GM21381 (cell line): ENCODE data around the gene RPS18.
"Not testable (repeated sequence)": the region's sequence is repeated elsewhere in the genome, so short reads cannot be mapped to it uniquely, and the experiment has no call there.

Source experiments
- ATAC-seq: cut with Tn5 transposase; IDR thresholded peaks from one replicate; pipeline ENCODE4 v1.9.1; 2021; ENCODE audit warnings: mild to moderate bottlenecking, moderate library complexity; ENCODE audit not compliant: unreplicated experiment

The RPS18 gene

DNA sequence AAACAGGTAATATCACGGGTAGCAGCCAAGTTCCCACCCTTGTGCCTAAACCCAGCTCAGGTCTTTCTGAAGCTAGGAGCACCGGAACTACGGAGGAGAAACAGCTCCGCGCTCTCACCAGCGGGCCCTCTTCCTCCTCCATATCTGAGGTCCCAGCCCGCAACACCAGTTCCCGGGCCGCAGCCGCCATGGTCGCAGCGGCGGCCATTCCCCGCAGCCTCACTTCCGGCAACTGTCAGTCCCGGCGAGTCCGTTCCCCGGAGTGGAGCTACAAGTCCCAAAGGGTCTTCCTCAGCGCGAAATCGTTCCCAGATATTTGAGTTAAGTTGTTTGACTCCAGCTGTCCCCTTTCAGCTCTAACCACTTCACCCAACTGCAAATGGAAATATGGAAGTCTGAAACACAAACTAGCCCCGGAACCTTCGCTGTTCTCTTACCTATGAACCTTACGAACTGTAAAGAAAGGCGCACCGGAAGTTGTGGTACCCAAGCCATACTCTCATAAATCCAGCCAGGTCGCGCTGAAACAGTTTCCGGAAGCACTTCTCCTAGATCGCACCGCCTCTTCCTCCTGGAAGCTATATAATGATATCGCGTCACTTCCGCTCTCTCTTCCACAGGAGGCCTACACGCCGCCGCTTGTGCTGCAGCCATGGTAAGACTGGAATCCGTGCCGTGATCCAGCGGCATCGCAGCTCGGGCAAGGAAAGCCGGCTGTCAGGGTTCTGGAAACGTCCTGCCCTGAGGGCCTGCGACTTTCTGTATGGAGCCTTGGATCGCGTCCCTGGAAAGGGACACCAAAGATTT is at the start of gene RPS18, which contains the start of gene VPS52:
Gene RPS18 (plus strand): TSS at position 608 of the 807 bp plus-strand sequence. CDS start 45 bp downstream, at position 653.
Gene VPS52 (minus strand): TSS at position 409 of the 807 bp plus-strand sequence. CDS start 201 bp downstream, at position 208.
- peak; percentile 75 for ATAC-seq

DNA sequence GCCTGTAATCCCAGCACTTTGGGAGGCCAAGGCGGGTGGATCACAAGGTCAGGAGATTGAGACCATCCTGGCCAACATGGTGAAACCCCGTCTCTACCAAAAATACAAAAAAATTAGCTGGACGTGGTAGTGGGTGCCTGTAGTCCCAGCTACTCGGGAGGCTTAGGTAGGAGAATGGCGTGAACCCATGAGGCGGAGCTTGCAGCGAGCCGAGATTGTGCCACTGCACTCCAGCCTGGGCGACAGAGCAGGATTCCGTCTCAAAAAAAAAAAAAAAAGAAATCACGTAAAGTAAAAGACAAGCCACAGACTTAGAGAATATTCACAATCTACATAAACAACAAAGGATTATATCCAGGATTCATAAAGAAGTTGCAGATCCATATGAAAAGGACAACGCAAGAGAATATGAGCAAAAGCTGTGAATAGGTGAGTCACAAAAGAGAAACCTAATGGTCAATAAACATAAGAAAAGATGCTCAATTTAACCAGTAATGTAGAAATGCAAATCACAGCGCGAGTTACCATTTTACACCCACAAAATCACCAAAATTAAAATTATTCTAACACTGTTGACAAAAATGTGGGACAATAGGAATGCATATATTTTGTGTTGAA is 45.3 kb upstream of the RPS18 start:
- ATAC-seq, result not testable (repeated sequence)

DNA sequence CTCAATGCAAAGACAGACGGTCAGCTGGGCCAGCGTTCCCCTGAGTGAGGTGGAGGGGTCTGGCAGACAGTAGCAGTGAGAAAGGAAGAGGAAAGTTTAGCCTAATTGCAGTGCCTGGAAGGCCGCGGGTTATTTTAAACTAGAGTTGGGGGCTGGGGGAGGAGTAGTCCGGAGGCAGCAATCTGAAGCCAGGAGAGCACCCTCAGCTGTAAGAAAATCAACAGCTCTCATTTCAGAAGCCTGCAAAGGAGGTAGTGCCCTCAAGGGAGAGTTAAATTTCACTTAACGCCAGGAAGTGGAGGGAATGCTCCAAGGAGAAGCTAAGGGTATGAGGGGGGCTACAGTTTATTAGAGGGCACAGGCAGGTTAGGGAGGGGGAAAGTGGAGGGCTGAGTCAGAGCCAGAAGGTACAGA is 36.6 kb upstream of the RPS18 start:
- ATAC-seq, result no peak

DNA sequence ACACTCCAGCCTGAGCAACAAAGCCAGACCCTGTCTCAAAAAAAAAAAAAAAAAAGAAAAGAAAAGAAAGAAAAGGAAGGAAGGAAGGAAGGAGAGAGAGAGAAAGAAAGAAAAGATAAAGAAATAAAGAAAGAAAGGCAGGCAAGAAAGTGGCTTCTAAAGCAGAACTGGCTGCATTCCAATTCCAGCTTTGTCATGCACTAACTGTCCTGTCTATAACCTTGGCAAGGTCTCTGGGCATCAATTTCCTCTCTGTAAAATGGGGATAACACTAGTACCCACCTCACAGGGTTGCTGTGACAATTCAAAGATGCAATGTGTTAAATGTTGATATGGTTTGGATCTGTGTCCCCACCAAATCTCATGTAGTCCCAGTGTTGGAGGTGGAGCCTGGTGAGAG is 35.5 kb upstream of the RPS18 start:
- no peak for ATAC-seq

DNA sequence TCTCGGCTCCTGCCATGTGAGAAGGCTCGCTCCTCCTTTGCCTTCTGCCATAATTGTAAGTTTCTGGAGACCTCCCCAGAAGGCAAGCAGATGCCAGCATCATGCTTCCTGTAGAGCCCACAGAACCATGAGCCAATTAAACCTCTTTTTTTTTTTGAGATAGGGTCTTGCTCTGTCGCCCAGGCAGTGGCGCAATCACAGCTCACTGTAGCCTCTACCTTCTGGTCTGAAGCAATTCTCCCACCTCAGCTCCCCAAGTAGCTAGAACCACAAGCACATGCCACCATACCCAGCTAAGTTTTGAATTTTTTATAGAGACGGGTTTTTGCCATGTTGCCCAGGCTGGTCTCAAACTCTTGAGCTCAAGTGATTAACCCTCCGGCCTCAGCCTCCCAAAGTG is 35.0 kb upstream of the RPS18 start:
- ATAC-seq, result no peak

DNA sequence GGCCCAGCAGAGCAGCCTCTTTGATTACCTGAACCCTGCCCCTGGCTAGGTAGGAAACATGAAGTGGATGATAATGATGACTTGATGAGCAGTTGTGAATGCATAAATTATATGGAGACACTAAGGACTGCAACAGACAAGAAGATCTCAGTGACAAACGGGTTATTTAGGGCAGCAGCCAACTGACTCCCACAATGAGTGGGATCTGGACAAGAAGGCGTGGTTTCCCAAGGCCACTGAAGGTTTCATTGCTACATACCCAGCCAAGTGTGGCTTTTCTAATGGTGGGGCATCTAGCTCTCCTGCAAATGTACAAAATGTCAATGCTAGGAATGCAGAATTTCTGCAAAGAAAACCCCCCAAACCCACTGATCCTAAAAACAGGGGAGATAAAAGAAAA is 34.1 kb upstream of the RPS18 start:
- ATAC-seq, result no peak

DNA sequence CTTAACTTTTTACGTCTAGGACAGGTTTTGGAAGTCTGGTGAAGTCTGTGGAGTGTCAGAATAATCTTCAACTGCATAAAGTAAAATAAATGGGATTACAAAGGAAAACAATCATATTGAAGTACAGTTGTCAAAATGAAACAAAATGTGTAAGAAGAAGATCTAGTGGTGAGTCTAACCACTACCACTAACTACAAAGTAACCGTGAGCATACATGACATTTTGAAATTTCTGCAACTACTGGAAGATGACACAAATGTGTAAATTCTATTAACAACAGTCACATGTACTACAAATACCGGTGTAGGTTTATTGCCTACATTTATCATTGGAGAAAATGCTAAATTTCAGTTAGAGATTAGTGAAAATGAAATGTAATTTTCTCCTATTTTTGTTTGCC is 29.9 kb upstream of the RPS18 start:
- no peak for ATAC-seq

DNA sequence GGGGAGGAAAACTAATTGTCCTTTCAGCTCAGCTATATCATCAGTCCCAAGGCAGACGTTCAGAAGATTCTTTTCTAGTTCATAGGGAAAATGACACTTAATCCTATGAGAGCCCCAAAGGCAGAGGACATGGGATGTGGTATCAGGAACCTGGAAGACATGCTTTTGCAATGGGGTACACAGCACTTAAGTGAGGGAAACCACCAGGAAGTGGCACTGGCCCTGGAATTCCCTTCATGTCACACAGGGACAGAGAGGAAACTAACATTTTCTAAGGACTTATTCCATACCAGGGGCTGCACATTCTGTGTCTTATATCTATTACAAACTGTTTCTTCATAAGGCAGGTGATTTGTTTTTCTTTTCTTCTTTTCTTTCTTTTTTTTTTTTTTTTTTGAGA is 28.4 kb upstream of the RPS18 start:
- ATAC-seq, result no peak

DNA sequence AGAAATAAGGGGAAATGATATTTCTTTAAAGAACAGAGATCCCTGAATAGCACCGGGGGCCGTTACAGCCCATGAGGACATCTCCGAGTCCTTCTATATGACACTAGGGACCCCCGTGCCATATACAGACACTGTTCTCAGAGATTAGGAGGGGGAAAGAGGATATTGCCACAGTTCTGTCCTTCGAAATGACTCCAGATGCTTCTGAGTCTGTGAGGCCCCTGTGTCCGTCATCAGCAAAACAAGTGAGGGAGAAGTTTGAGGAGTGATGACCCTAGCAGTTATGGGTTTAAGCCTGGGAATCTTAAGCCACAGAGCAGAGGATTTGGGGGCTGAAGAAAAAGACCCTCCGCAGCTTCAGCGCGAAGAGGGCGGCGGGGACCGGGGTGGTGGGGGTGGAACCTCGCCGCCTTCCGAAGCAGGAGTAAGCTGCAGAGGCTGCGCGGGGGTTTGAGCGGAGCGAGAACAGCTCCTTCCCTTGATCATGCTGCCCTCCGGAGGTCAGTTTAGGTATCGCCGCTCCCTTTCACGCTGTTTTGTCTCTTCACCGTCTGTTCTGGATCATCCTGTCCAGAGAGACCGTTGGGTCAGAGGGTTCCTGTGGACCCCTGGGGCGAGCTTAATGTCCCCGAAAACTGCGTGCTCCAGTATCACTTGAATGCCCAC is 23.8 kb upstream of the RPS18 start:
- ATAC-seq, result peak; percentile 33

DNA sequence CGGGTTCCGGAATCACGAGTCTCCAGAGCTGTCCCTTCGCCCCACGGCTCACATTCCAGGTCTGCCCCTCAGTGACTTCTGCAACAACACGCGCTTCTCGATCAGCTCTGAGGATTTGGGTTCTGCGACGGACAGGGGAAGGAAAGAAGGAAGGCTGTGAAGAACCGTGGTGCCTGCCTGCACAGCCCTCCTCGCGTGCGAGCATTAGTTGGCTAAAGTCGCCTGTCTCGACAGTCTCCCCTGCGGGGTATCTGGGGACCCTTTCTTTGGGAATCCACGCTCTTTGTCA is 23.3 kb upstream of the RPS18 start:
- no peak for ATAC-seq

DNA sequence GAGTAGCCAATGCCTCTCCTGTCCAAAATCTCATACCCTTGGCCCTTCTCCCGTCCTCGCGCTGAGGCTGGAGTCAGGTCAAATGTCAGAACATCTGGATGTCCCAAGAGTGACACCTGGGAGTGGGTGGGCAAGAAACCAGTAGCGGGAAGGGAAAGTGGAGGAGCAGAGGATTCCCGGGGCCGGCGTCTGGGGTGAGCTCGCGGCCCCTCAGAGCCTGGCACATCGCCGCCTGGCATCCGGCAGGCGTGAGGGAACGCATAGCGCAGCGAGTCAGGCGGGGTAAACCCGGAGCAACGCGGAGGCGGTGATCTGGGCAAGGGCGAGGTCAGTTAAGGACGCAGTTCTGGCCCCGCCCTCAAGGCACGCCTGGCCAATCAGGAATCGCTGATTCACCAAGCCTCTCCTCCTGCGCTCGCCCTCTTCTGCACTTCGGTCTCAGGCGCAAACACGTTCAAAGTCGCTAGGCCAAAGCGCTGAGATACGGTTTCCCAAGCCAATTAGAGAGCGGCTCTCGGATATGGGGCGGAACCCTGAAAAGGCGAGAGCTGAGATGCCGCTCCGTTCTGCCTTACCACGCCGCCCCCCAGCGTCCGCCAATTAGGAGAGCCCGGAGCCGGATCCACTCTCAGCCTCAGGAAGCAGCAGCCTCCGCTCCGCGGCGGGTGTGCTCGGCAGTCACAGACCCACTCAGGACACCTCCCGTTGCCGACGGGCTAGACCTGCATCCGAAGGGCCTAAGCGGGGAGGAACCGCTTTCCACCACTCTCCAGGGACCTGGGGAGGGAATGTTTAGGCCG is 22.7 kb upstream of the RPS18 start:
- peak; percentile 87 for ATAC-seq

DNA sequence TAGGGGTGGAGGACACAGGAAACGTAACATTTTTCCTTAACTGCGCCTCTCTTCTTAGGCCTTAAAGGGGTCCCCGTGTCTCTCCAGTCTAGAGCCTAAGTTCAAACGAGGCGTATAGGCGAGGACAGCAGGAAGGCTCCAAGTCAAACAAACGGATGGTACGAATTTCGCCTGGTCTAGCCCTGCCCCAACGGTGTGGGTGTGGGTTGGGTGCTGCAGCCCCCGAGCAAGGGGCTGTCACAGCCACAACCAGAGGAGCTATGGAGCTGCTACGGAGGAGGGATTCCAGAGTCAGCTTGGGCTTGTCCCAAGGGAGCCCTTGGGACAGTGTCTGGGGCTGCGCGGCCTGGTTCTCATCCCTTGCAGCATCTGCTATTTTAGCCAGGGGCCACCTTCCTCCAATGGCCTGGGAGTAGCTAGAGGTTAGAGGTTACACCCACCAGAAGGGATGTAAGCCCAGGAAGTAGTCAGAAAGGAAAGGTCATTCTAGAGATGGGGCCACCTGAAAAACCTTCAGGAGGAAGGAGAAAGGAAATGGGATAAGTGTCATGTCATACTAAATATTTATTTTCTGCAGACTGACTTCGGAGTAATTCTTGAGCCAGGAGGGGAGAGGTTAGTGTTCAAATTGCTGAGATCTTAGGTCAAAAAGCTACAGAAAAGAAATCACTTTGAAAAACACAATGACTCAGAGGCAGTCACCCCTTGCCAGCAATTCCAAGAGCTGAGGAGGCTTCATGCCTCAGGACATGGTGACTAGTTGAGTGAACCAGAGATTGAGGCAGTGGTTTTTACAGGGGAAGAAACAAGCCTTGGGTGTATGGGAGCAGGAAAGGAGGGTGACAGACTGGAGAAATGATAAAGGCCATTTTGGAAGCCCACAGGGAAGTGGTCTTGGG is 21.9 kb upstream of the RPS18 start:
- no peak for ATAC-seq

DNA sequence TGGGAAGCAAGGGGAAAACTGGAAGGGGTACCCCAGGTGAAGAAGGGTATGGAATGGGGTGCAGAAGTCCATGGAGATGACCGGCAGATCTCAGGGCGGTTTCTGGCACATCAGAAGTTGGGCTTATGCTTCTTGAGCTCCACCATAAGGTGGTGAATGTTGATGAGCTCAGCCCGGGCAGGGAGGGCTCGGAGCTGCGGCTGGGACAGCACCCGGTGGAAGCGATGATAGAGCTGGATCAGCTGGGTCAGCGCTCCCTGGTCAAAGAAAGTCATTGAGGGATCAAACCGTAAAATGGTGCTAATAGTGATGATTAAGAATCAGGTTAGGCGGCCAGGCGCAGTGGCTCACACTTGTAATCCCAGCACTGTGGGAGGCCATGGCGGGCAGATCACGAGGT is 21.1 kb upstream of the RPS18 start:
- ATAC-seq, result no peak

DNA sequence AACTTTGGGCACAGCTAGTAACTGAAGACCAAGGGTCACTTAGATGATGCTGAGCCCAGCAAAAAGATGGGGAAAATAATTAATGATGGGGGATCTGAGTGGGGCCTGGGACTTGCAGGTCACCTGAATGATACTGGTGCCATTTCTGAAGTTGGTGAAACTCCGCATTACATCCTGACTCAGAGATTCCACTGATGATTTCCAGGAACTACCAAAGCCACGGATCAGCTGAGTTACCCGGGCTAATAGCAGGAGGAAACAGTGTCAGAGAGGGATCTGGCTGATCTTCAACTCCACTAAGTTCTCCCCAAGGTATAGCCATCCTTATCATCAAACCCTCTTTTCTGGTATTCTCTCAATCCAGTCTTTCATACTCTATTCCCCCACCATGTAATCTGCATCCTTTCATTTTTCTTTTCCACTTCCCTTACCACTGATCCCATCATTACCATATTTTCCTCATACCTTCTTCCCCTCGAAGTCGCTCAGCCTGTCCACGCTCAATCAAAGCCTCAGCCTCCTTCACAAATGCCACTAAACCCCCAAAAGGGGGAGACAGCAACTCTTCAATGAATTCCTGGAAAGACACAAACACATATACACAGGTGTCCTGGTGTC is 20.4 kb upstream of the RPS18 start:
- no peak for ATAC-seq

DNA sequence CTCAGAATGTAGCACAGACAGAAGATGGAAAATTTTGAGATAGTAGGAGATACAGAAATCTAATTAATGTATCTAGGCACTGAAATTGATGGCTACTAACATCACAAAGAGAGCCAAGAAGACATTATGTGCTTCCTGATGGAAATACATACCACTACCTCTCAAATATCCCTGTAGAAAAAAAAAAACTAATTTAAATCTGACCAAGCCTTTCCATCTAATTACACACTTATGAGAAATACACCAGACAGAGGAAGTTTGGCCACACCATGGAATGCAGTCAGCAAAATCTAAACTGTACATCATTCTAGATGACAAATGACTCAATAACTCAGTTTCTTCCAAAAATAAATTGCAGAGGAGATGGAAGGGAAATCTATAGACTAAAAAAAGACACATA is 19.1 kb upstream of the RPS18 start:
- ATAC-seq, result no peak

DNA sequence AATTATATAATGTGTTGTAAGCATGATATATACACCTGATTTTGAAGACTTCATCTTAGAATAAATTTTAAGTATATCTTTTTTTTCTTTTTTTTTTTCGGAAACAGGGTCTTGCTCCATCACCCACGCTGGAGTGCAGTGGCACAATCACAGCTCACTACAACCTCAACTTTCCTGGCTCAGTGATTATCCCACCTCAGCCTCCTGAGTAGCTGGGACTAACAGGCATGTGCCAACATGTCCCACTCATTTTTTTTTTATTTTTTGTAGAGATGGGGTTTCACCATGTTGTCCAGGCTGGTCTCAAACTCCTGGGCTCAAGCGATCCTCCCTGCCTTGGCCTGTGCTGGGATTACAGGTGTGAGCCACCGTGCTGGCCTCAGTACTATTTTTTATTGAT is 17.3 kb upstream of the RPS18 start:
- no peak for ATAC-seq

DNA sequence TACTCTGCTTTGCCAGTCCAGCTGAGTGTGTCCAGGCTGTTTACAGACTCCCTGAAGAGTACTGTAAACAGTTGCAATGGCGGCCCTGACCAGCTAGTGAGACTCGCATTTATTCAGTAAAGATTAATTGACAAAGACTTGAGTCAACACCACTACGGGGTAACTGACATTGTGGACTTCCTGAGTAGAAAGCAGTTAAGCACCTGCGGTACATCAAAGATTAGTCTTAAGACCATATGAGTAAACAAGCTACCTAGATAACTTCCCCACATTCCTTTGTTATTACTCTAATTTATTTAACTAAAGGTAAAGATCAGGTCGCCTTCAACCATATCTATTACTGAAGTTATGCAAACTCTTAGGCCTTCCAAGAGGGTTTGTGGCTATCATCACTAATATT is 12.8 kb upstream of the RPS18 start:
- no peak for ATAC-seq

DNA sequence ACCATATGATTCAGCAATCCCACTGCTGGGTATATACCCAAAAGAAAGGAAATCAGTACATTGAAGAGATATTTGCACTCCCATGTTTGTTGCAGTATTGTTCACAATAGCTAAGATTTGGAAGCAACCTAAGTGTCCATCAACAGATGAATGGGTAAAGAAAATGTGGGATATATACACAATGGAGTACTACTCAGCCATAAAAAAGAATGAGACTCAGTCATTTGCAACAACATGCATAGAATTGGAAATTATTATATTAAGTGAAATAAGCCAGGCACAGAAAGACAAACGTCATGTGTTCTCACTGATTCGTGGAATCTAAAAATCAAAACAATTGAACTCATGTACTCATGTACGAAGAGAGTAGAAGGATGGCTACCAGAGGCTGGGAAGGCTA is 9.4 kb upstream of the RPS18 start:
- ATAC-seq, result not testable (repeated sequence)

DNA sequence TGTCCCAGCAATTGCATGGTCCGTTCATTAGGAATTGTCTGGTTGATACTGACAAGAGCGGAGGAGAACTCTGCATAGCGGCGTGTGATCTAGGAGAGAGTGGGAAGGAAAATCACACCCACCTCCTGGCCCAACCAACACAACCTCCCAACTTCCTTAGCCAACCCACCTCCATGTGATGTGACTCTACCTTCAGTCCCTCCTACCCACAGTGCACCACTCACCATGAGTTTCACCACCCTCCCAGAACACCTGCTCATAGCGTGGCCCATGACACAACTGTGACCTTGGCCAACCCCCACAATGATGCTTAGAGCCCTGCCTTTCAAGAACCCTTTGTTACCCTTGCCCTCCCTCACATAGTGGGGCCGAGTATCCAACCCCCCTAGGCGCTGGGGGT is 7.9 kb upstream of the RPS18 start:
- ATAC-seq, result no peak

DNA sequence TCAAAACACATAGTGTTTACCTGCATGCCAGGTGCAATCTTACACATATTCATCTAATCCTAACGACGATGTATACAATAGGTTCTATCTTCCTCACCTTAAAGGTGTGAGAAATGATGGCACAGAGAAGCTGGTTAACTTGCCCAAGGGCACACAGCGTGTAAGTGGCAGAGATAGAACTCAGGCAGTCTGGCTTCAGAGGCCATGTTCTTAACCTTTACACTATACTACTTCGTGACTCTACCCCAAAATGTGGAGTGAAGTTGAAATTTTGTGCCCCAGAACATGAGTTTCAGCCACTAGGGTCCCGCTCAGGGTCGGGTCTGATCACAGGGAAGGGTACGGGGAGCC is 783 bp upstream of the RPS18 start:
- ATAC-seq, result no peak
